Kidney epithelial cell (primary cell): ENCODE results near the gene DERL3. TPM values are rescaled to one million over a fixed set of nuclear protein-coding genes. Genes with fewer than 3 reads are reported as not detected.

Experiments used
- DNase-seq: peaks from one replicate; pipeline ENCODE4 v3.0.0-alpha.2; 2010; ENCODE audit warnings: low read depth
- H3K27me3 ChIP-seq: 2 replicates; pipeline ENCODE4 v1.6.0; 2011; ENCODE audit warnings: low read length; ENCODE audit not compliant: control insufficient read depth, insufficient read depth
- H3K36me3 ChIP-seq: 2 replicates; pipeline ENCODE4 v1.5.1; 2011; ENCODE audit warnings: low read length; ENCODE audit not compliant: control insufficient read depth, insufficient read depth
- H3K4me3 ChIP-seq: 2 replicates; pipeline ENCODE4 v1.5.1; 2011; ENCODE audit warnings: low read depth, mild to moderate bottlenecking, control low read depth, low read length
- total RNA-seq: library from RNA; depleted of rRNA; stranded (reverse); fragments of >200 nt; gene quantifications from 2 replicates; pipeline ENCODE4 v1.2.3, GENCODE V29; 2015
- TF ChIP-seq, protein P1 (sequence below): IDR thresholded peaks from 2 replicates; pipeline ENCODE4 v1.5.1; 2011; ENCODE audit warnings: mild to moderate bottlenecking, moderate library complexity, low read length, control low read depth, inconsistent platforms; ENCODE audit not compliant: insufficient read depth, poor library complexity, severe bottlenecking

The DERL3 gene
- total RNA-seq, 1 donor from 2014 or later = 0.54 TPM

DNA sequence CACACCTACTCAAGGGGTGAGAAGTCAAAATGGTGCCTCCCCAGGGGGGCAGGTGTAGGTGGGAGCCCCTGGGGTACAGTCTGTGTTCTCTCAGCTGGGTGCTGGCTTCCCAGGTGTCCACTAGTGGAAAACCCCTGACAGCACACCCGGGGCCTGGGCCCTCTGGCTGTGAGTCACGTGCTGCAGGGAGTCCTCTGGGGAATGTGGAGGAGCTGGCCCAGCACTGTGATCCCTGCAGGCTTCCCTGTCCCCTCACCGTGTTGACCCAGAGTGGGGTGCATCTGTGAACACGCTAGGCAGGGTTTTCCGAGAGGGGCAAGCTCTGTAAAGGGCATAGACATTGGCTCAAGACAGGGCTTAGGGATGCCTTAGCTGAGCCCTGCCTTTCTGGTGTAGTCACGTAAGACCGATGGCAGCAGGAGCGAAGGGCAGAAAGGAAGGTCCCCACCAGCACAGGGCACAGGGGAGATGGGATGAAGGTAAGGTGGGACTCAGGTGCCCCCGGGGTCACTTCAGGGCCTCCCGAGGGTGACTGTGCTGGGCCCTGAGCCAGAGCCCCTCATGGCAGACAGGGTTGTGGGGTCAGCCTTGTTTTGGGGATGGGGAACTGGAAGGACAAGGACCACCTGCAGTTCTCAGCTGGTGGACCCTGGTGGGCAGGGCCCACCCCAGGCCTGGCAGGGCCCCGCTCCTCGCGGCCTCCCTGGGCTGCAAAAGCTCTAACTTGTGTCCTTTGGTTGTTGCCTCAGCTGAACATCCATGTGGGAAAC lies 14.1 kb downstream of the DERL3 start:
- H3K36me3 ChIP-seq = peaks cover 3% of the 10 kb centered on the region
- DNase-seq = no peak
- H3K4me3 ChIP-seq = no peak overlapping the region
- TF ChIP-seq, protein P1, sequence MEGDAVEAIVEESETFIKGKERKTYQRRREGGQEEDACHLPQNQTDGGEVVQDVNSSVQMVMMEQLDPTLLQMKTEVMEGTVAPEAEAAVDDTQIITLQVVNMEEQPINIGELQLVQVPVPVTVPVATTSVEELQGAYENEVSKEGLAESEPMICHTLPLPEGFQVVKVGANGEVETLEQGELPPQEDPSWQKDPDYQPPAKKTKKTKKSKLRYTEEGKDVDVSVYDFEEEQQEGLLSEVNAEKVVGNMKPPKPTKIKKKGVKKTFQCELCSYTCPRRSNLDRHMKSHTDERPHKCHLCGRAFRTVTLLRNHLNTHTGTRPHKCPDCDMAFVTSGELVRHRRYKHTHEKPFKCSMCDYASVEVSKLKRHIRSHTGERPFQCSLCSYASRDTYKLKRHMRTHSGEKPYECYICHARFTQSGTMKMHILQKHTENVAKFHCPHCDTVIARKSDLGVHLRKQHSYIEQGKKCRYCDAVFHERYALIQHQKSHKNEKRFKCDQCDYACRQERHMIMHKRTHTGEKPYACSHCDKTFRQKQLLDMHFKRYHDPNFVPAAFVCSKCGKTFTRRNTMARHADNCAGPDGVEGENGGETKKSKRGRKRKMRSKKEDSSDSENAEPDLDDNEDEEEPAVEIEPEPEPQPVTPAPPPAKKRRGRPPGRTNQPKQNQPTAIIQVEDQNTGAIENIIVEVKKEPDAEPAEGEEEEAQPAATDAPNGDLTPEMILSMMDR = no peak
- no peaks in the 10 kb centered on the region for H3K27me3 ChIP-seq

DNA sequence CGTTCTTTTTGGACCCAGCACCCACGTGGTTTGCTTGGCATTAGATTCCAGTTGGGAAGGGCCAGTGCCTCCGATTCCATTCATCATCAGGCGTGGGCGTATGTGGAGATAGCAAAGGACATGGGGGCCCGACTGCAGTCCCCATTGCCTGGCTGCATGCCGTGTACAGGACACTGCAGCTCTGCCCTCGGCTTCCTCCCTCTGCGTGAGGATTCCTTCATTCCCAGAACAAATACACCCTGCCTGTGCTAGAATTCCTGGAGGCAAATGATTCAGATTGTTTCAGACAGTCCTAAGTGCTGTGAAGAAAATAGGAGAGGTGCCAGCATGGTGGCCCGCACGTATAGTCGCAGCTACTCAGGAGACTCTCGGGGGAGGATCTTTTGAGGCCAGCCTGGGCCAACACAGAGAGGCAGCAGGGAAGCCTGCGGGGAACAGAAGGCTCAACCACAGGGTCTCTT lies 15.4 kb downstream of the DERL3 start:
- Histone ChIP-seq H3K36me3 (peaks cover 3% of the 10 kb centered on the region), H3K4me3 (no peak overlapping the region), H3K27me3 (no peaks in the 10 kb centered on the region)
- no peak for DNase-seq
- TF ChIP-seq, protein P1 = no peak

DNA sequence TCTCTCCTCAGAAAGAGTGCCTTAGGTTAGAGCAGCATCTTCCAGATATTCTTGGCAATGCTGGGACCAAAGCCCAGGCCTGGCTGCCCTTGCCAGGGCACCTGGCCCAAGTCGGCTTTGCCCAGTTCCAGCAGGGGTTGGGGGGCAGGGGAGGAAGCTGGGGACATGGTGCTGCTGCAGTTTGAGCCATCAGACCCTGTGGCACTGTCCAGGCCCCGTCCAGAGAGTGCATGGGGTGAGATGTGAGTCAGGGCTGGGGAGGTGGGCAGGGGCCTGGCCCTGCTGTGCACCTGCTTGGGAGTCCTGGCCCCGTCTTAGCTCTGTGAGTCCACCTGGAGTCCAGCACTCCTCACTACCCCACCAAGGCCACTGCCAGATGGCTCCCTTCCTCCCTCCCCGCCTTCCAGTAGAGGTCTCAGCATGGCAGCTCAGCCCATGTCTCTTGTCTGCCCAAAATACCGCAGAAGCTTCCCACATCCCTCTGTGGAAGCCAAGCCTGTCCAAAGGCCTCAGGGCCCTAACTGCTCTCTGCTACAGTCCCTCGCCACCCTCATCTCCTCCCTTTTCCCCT lies 16.6 kb downstream of the DERL3 start:
- H3K4me3 ChIP-seq = no peak overlapping the region
- peaks cover 1% of the 10 kb centered on the region for H3K36me3 ChIP-seq
- DNase-seq = no peak
- TF ChIP-seq, protein P1 = no peak
- H3K27me3 ChIP-seq = no peaks in the 10 kb centered on the region

DNA sequence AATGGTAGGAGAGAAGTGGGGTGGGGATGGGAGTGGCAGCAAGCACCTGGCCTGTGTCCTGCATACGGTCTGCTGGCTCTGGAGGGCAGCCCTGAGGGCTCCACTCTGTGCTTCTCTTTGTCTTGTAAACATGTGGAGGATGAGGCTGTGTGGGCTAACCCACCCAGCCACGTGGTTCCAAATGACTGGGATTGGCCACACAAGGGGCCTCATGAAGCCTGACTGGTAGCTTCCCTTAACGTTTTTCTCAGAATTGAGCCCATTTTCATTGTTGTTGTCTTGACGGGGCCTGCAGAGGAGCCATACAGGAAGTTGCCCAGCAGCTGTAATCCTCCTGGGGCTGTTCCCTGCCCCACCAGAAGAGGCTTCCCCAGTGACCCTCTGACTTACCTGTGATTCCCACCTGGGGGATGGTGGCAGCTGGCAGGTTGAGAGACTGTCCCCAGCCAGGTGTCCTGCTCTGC lies 18.0 kb downstream of the DERL3 start:
- TF ChIP-seq, protein P1 = no peak
- Histone ChIP-seq H3K36me3 (no peaks in the 10 kb centered on the region), H3K27me3 (no peaks in the 10 kb centered on the region), H3K4me3 (no peak overlapping the region)
- DNase-seq = no peak

DNA sequence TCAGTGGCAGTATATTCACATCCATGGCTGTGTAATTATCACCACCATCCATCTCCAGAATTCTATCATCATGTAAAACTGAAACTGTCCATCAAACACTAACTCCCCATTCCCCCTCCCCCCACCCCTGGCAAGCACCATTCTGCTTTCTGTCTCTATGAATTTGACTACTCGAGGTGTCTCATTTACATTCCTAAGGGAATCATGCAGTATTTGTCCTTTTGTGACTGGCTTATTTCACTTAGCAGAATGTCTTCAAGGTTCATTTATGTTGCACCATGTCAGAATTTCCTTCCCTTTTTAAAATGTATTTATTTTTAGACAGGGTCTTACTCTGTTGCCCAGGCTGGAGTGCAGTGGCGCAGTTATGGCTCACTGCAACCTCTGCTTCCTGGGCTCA lies 20.3 kb downstream of the DERL3 start:
- Histone ChIP-seq H3K4me3 (no peak overlapping the region), H3K36me3 (no peaks in the 10 kb centered on the region), H3K27me3 (no peaks in the 10 kb centered on the region)
- no peak for DNase-seq
- TF ChIP-seq, protein P1 = no peak

DNA sequence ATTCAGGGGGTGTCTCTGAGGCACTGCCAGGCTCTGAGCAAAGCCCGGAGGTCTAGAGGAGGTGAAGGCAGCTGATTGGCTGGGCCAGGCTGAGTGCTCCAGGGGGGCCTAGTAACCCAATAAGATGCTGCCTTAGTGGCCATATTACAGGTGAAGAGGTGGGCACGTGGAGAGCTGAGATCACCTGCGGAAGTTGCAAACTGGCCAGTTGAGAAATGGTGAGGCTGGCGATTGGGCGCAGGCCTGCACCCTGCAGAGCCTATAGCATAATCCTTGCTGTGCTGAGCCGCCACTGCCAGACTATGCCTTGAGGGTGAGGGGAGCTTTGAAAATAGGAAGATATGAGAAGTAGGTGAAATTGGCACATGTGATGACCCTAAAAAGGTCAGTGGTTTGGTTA lies 21.7 kb downstream of the DERL3 start:
- Histone ChIP-seq H3K4me3 (no peak overlapping the region), H3K27me3 (no peaks in the 10 kb centered on the region), H3K36me3 (no peaks in the 10 kb centered on the region)
- DNase-seq = no peak
- TF ChIP-seq, protein P1 = no peak
